DOHH2 (cell line): Measurements from ENCODE around the gene POGZ.

Experiments
- H3F3A ChIP-seq: fragments of 200-600 bp; sonication (generic), shearing (Covaris generic); 2 replicates; pipeline ENCODE4 v1.6.0; 2016; ENCODE audit warnings: antibody characterized with exemption, mild to moderate bottlenecking; ENCODE audit not compliant: control insufficient read depth, insufficient read depth
- H3K27ac ChIP-seq: fragments of 200-600 bp; sonication (generic); 2 replicates; pipeline ENCODE4 v1.5.1; 2014; ENCODE audit warnings: low read depth, mild to moderate bottlenecking, low read length, moderate library complexity
- H3K27me3 ChIP-seq: fragments of 200-600 bp; sonication (generic); 2 replicates; pipeline ENCODE4 v1.6.1; 2014; ENCODE audit warnings: mild to moderate bottlenecking, low read length, mixed read lengths; ENCODE audit not compliant: control insufficient read depth
- H3K36me3 ChIP-seq: fragments of 200-600 bp; sonication (generic); 2 replicates; pipeline ENCODE4 v1.6.1; 2014; ENCODE audit warnings: mild to moderate bottlenecking, low read length, moderate library complexity, mixed read lengths; ENCODE audit not compliant: control insufficient read depth
- H3K4me1 ChIP-seq: fragments of 200-600 bp; sonication (generic); 2 replicates; pipeline ENCODE4 v1.6.1; 2014; ENCODE audit warnings: mild to moderate bottlenecking, low read length, mixed read lengths; ENCODE audit not compliant: control insufficient read depth
- H3K4me2 ChIP-seq: fragments of 200-600 bp; sonication (generic); 2 replicates; pipeline ENCODE4 v1.6.0; 2014; ENCODE audit warnings: mild to moderate bottlenecking, low read length, moderate library complexity
- H3K4me3 ChIP-seq: fragments of 200-600 bp; sonication (generic); 2 replicates; pipeline ENCODE4 v1.5.1; 2014; ENCODE audit warnings: mild to moderate bottlenecking, low read length, mixed read lengths
- H3K79me2 ChIP-seq: fragments of 200-600 bp; sonication (generic); 2 replicates; pipeline ENCODE4 v1.6.1; 2014; ENCODE audit warnings: mild to moderate bottlenecking, low read length, mixed read lengths; ENCODE audit not compliant: control insufficient read depth
- H3K9me2 ChIP-seq: fragments of 200-600 bp; sonication (generic); replicated peaks from 2 replicates; pipeline ENCODE4 v1.6.1; 2014; ENCODE audit warnings: mild to moderate bottlenecking, low read length, mixed read lengths; ENCODE audit not compliant: control insufficient read depth
- H3K9me3 ChIP-seq: fragments of 200-600 bp; sonication (generic); 2 replicates; pipeline ENCODE4 v1.6.1; 2014; ENCODE audit warnings: antibody characterized with exemption, low read length, mixed read lengths; ENCODE audit not compliant: control insufficient read depth, insufficient read depth
- H4K20me1 ChIP-seq: fragments of 200-600 bp; sonication (generic); 2 replicates; pipeline ENCODE4 v1.6.0; 2014; ENCODE audit warnings: low read depth, mild to moderate bottlenecking, antibody characterized with exemption, low read length, moderate library complexity; ENCODE audit not compliant: control insufficient read depth, insufficient read depth
- EZH2phosphoT487 ChIP-seq: fragments of 200-600 bp; sonication (generic); IDR thresholded peaks from 2 replicates; pipeline ENCODE4 v1.6.1; 2017; ENCODE audit warnings: borderline replicate concordance, mild to moderate bottlenecking, antibody characterized with exemption, low read length, moderate library complexity, mixed read lengths
- TF ChIP-seq, protein P1 (sequence below): fragments of 200-600 bp; sonication (generic); IDR thresholded peaks from one replicate; pipeline ENCODE4 v1.5.1; 2014; ENCODE audit warnings: antibody characterized with exemption, mild to moderate bottlenecking, low read depth, low read length; ENCODE audit not compliant: poor library complexity, severe bottlenecking

Gene POGZ

GRCh38 chr1:151416231-151416630, 43.1 kb downstream of the POGZ start:
- peaks cover 79% of the 10 kb centered on the region for H3K36me3 ChIP-seq
- TF ChIP-seq EZH2phosphoT487, result no peak
- TF ChIP-seq, protein P1, sequence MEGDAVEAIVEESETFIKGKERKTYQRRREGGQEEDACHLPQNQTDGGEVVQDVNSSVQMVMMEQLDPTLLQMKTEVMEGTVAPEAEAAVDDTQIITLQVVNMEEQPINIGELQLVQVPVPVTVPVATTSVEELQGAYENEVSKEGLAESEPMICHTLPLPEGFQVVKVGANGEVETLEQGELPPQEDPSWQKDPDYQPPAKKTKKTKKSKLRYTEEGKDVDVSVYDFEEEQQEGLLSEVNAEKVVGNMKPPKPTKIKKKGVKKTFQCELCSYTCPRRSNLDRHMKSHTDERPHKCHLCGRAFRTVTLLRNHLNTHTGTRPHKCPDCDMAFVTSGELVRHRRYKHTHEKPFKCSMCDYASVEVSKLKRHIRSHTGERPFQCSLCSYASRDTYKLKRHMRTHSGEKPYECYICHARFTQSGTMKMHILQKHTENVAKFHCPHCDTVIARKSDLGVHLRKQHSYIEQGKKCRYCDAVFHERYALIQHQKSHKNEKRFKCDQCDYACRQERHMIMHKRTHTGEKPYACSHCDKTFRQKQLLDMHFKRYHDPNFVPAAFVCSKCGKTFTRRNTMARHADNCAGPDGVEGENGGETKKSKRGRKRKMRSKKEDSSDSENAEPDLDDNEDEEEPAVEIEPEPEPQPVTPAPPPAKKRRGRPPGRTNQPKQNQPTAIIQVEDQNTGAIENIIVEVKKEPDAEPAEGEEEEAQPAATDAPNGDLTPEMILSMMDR, result no peak
- no peaks in the 10 kb centered on the region for H3K9me3 ChIP-seq
- H3K4me2 ChIP-seq, result no peak overlapping the region
- H4K20me1 ChIP-seq, result no peaks in the 10 kb centered on the region
- H3K9me2 ChIP-seq, result no peaks in the 10 kb centered on the region
- no peaks in the 10 kb centered on the region for H3F3A ChIP-seq
- no peaks in the 10 kb centered on the region for H3K27me3 ChIP-seq
- H3K27ac ChIP-seq, result no peak overlapping the region
- no peaks in the 10 kb centered on the region for H3K4me1 ChIP-seq
- H3K79me2 ChIP-seq, result no peaks in the 10 kb centered on the region
- no peak overlapping the region for H3K4me3 ChIP-seq

GRCh38 chr1:151411884-151412283, 47.4 kb downstream of the POGZ start:
- no peaks in the 10 kb centered on the region for H4K20me1 ChIP-seq
- TF ChIP-seq, protein P1, result no peak
- no peak for TF ChIP-seq EZH2phosphoT487
- H3K9me2 ChIP-seq, result no peaks in the 10 kb centered on the region
- H3K36me3 ChIP-seq, result peaks cover 91% of the 10 kb centered on the region
- no peaks in the 10 kb centered on the region for H3K4me1 ChIP-seq
- H3K4me2 ChIP-seq, result no peak overlapping the region
- no peaks in the 10 kb centered on the region for H3K79me2 ChIP-seq
- 0 out of 2 replicates have a peak, but pooled peaks cover 1% of the 10 kb centered on the region for H3F3A ChIP-seq
- no peak overlapping the region for H3K27ac ChIP-seq
- H3K27me3 ChIP-seq, result no peaks in the 10 kb centered on the region
- H3K4me3 ChIP-seq, result no peak overlapping the region
- no peaks in the 10 kb centered on the region for H3K9me3 ChIP-seq

DNA sequence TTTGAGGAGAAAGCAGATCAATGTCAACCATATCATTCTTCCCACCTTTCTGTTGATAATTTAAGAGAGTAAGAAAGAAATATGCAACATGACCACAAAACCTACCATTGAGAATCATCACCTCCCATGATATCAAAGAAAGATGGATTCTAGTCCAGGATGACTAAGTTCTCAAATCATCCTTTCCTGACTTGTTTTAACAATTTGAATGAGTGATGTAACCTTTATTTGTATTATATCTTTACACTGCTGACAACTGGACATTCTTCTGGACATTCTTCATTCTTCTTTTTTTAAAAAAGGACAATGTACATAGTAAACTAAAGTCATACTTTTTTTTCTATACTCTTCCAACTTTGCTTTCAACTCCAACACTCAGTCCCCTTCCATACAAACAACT, 50.4 kb downstream of the POGZ start:
- Histone ChIP-seq H3K4me3 (no peak overlapping the region), H3K9me3 (no peaks in the 10 kb centered on the region), H4K20me1 (no peaks in the 10 kb centered on the region), H3K36me3 (peaks cover 94% of the 10 kb centered on the region), H3K4me1 (no peaks in the 10 kb centered on the region), H3K27ac (no peak overlapping the region), H3F3A (peaks cover 9% of the 10 kb centered on the region; the same call in 1 of the 2 replicates), H3K79me2 (peaks cover 6% of the 10 kb centered on the region), H3K9me2 (no peaks in the 10 kb centered on the region), H3K27me3 (no peaks in the 10 kb centered on the region), H3K4me2 (no peak overlapping the region)
- TF ChIP-seq, protein P1, result no peak
- no peak for TF ChIP-seq EZH2phosphoT487
